Measurements from ENCODE around the gene MYRFL. TPM values are rescaled to one million over a fixed set of nuclear protein-coding genes. Genes with fewer than 3 reads are reported as not detected.

Gene MYRFL
- total RNA-seq, 1 donor from 2014 or later: 0.18 TPM

GRCh38 chr12:69886109-69886508 lies 61.1 kb downstream of the MYRFL start:
- H3K27ac Mint-ChIP-seq: no peak overlapping the region
- no peaks in the 10 kb centered on the region for H3K4me1 Mint-ChIP-seq
- no peaks in the 10 kb centered on the region for H3K27me3 Mint-ChIP-seq (ENCODE audit: low read depth)
- TF ChIP-seq CTCF (IDR thresholded peaks at IDR 0.05; ENCODE audit: unreplicated experiment): no peak
- no peak overlapping the region for H3K4me3 Mint-ChIP-seq
- no peaks in the 10 kb centered on the region for H3K9me3 Mint-ChIP-seq
- no peaks in the 10 kb centered on the region for H3K36me3 Mint-ChIP-seq
- no peak for DNase-seq (ENCODE audit: low spot score in 2 of 2, unreplicated experiment in 2 of 2)

- TF ChIP-seq CTCF (IDR thresholded peaks at IDR 0.05; ENCODE audit: unreplicated experiment): no peak
- H3K27ac Mint-ChIP-seq: no peak overlapping the region
- H3K9me3 Mint-ChIP-seq: no peaks in the 10 kb centered on the region
- no peak for DNase-seq (ENCODE audit: low spot score in 2 of 2, unreplicated experiment in 2 of 2)
- no peak overlapping the region for H3K4me3 Mint-ChIP-seq
- H3K4me1 Mint-ChIP-seq: no peaks in the 10 kb centered on the region
- no peaks in the 10 kb centered on the region for H3K27me3 Mint-ChIP-seq (ENCODE audit: low read depth)
- no peaks in the 10 kb centered on the region for H3K36me3 Mint-ChIP-seq
Measured at GRCh38 chr12:69886715-69887114, 61.7 kb downstream of the MYRFL start.

DNA sequence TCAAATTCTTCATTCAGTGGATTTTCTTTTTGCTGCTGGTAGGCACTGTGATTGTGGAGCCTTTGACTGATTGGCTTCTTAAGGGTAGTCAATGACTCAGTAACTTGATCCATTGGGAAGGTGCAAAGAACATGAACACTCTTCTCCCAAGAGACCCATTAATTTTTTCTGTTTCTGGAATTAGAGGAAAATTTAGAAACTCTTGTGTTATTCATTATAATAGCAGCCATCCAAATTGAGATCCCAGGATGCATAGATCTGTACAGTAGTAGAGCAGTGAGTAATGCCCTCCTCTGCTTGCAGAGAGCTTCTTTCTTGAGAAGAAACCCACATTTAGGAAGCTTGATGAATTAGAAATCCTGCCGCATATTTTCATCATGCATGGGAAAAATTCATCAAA lies 63.9 kb downstream of the MYRFL start:
- Mint-ChIP-seq H3K27ac (no peak overlapping the region), H3K4me1 (no peaks in the 10 kb centered on the region), H3K27me3 (ENCODE audit: low read depth) (no peaks in the 10 kb centered on the region), H3K36me3 (no peaks in the 10 kb centered on the region), H3K9me3 (no peaks in the 10 kb centered on the region), H3K4me3 (no peak overlapping the region)
- TF ChIP-seq CTCF (IDR thresholded peaks at IDR 0.05; ENCODE audit: unreplicated experiment): no peak
- DNase-seq (ENCODE audit: low spot score in 2 of 2, unreplicated experiment in 2 of 2): no peak

GRCh38 chr12:69894800-69895383 lies 69.9 kb downstream of the MYRFL start:
- no peak overlapping the region for H3K4me3 Mint-ChIP-seq
- TF ChIP-seq CTCF (IDR thresholded peaks at IDR 0.05; ENCODE audit: unreplicated experiment): no peak
- H3K36me3 Mint-ChIP-seq: no peaks in the 10 kb centered on the region
- H3K9me3 Mint-ChIP-seq: no peaks in the 10 kb centered on the region
- no peak overlapping the region for H3K27ac Mint-ChIP-seq
- peaks cover 15% of the 10 kb centered on the region for H3K4me1 Mint-ChIP-seq
- H3K27me3 Mint-ChIP-seq (ENCODE audit: low read depth): no peaks in the 10 kb centered on the region
- no peak for DNase-seq (ENCODE audit: low spot score in 2 of 2, unreplicated experiment in 2 of 2)

DNA sequence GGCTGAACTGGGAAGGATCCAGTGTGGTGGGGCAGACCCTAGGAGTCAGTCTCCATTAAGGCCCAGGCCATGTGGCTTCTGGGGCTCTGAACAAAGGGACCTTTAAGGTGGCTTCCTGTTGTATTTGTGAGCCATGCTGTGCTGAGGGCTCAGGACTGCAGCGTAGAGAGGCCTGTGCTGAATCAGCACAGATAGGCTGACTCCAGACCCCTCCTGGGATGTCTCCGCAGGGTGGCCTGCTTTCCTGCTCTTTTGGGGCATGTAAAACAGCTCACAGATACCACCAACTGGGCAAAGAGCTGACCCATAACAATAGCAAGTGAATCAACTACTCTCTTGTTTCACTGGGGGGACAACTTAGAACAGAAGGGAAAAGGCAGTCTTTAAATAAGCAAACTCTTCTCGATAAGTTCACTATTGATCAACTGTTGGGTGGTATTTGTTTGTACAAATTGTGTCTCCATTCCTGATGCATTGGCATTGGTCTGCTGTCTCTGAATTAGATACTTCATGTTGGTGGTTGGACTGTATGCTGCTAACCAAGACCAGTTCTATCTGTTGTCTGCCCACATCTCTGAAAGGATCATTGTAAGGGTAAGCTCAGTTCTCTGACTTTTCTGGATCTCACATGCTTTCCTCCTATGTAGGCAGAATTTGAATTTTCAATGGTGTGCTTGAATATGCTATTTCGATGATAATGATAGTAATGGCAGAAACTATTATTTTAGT lies 71.8 kb downstream of the MYRFL start:
- Mint-ChIP-seq H3K4me1 (peaks cover 23% of the 10 kb centered on the region), H3K36me3 (no peaks in the 10 kb centered on the region), H3K27me3 (ENCODE audit: low read depth) (no peaks in the 10 kb centered on the region), H3K9me3 (no peaks in the 10 kb centered on the region), H3K27ac (peak overlapping the region; percentile 8), H3K4me3 (no peak overlapping the region)
- DNase-seq (ENCODE audit: low spot score in 2 of 2, unreplicated experiment in 2 of 2): no peak
- TF ChIP-seq CTCF (IDR thresholded peaks at IDR 0.05; ENCODE audit: unreplicated experiment): no peak

Measured in mesothelial cell of epicardium (in vitro differentiated cells).